ENCODE data around the gene FLT4. TPM values are rescaled to one million over a fixed set of nuclear protein-coding genes. Genes with fewer than 3 reads are reported as not detected.

FLT4 gene
- total RNA-seq, 2 donors from 2014 or later = 6.9 to 7.9 TPM

GRCh38 chr5:180620014-180620413, 29.4 kb downstream of the FLT4 start:
- Histone ChIP-seq H3K36me3 (ENCODE audit: control insufficient read depth, insufficient read depth, low read length) (no peaks in the 10 kb centered on the region), H3K9ac (ENCODE audit: extremely low read depth, low read length, poor library complexity, severe bottlenecking) (no peak overlapping the region), H3K4me3 (ENCODE audit: low read length) (no peak overlapping the region), H3K27me3 (ENCODE audit: control insufficient read depth, insufficient read depth, low read length, poor library complexity, severe bottlenecking) (peaks cover 7% of the 10 kb centered on the region), H3K27ac (ENCODE audit: low read depth, low read length) (no peak overlapping the region), H3K4me1 (ENCODE audit: control insufficient read depth, insufficient read depth, low read length) (no peaks in the 10 kb centered on the region), H3K9me3 (ENCODE audit: control insufficient read depth, low read length) (no peaks in the 10 kb centered on the region)
- no peaks in the 10 kb centered on the region for H3K36me3 Mint-ChIP-seq (ENCODE audit: low read depth)
- WGBS, 2 experiments (ENCODE audit: insufficient coverage in 1 of 2, insufficient read length in 1 of 2) = 90 to 93% methylated on average over 11 to 14 of the region's 14 CpGs
- H3K4me3 Mint-ChIP-seq = no peak overlapping the region
- no peak overlapping the region for H3K27ac Mint-ChIP-seq
- DNase-seq = no peak
- peaks cover 30% of the 10 kb centered on the region for H3K27me3 Mint-ChIP-seq (ENCODE audit: insufficient read depth)
- TF ChIP-seq, protein P1, sequence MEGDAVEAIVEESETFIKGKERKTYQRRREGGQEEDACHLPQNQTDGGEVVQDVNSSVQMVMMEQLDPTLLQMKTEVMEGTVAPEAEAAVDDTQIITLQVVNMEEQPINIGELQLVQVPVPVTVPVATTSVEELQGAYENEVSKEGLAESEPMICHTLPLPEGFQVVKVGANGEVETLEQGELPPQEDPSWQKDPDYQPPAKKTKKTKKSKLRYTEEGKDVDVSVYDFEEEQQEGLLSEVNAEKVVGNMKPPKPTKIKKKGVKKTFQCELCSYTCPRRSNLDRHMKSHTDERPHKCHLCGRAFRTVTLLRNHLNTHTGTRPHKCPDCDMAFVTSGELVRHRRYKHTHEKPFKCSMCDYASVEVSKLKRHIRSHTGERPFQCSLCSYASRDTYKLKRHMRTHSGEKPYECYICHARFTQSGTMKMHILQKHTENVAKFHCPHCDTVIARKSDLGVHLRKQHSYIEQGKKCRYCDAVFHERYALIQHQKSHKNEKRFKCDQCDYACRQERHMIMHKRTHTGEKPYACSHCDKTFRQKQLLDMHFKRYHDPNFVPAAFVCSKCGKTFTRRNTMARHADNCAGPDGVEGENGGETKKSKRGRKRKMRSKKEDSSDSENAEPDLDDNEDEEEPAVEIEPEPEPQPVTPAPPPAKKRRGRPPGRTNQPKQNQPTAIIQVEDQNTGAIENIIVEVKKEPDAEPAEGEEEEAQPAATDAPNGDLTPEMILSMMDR (conservative IDR thresholded peaks at IDR 0.05) = no peak
- H3K4me1 Mint-ChIP-seq = peaks cover 3% of the 10 kb centered on the region
- H3K9me3 Mint-ChIP-seq = no peaks in the 10 kb centered on the region

DNA sequence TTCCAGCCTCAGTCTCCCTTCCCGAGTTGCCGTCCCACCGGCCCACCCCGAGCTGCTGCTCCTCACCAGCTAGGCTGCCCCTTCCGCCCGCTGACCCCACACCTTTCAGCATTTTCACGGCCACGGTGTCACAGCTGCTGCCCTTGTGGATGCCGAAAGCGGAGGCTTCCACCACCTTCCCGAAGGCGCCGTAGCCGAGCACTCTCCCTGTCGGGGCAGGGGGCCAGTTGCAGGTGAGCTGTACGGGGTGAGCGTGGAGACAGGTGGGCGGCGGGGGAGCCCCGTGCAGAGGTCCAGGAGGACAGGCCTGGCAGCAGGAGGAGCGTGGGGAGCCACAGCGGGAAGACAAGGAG, 29.9 kb downstream of the FLT4 start:
- no peak overlapping the region for H3K27ac ChIP-seq (ENCODE audit: low read depth, low read length)
- no peak overlapping the region for H3K9ac ChIP-seq (ENCODE audit: extremely low read depth, low read length, poor library complexity, severe bottlenecking)
- no peaks in the 10 kb centered on the region for H3K9me3 ChIP-seq (ENCODE audit: control insufficient read depth, low read length)
- H3K27me3 ChIP-seq (ENCODE audit: control insufficient read depth, insufficient read depth, low read length, poor library complexity, severe bottlenecking) = peaks cover 7% of the 10 kb centered on the region
- TF ChIP-seq, protein P1 (conservative IDR thresholded peaks at IDR 0.05) = no peak
- WGBS, 2 experiments (ENCODE audit: insufficient coverage in 1 of 2, insufficient read length in 1 of 2) = 88 to 94% methylated on average over 15 to 22 of the region's 22 CpGs
- H3K4me1 Mint-ChIP-seq = peaks cover 3% of the 10 kb centered on the region
- H3K36me3 Mint-ChIP-seq (ENCODE audit: low read depth) = no peaks in the 10 kb centered on the region
- peak overlapping the region; percentile 60 for H3K4me3 Mint-ChIP-seq
- no peaks in the 10 kb centered on the region for H3K4me1 ChIP-seq (ENCODE audit: control insufficient read depth, insufficient read depth, low read length)
- H3K27ac Mint-ChIP-seq = no peak overlapping the region
- H3K9me3 Mint-ChIP-seq = no peaks in the 10 kb centered on the region
- no peak for DNase-seq
- no peak overlapping the region for H3K4me3 ChIP-seq (ENCODE audit: low read length)
- H3K36me3 ChIP-seq (ENCODE audit: control insufficient read depth, insufficient read depth, low read length) = no peaks in the 10 kb centered on the region
- peaks cover 30% of the 10 kb centered on the region for H3K27me3 Mint-ChIP-seq (ENCODE audit: insufficient read depth)

GRCh38 chr5:180618829-180619562, 30.4 kb downstream of the FLT4 start:
- no peaks in the 10 kb centered on the region for H3K4me1 ChIP-seq (ENCODE audit: control insufficient read depth, insufficient read depth, low read length)
- H3K36me3 ChIP-seq (ENCODE audit: control insufficient read depth, insufficient read depth, low read length) = no peaks in the 10 kb centered on the region
- H3K9ac ChIP-seq (ENCODE audit: extremely low read depth, low read length, poor library complexity, severe bottlenecking) = peak overlapping the region; percentile 34
- peaks cover 3% of the 10 kb centered on the region for H3K4me1 Mint-ChIP-seq
- H3K36me3 Mint-ChIP-seq (ENCODE audit: low read depth) = no peaks in the 10 kb centered on the region
- DNase-seq = peak; percentile 91
- H3K27ac Mint-ChIP-seq = no peak overlapping the region
- peak overlapping the region; percentile 79 for H3K4me3 ChIP-seq (ENCODE audit: low read length)
- no peaks in the 10 kb centered on the region for H3K9me3 ChIP-seq (ENCODE audit: control insufficient read depth, low read length)
- no peaks in the 10 kb centered on the region for H3K9me3 Mint-ChIP-seq
- H3K27me3 ChIP-seq (ENCODE audit: control insufficient read depth, insufficient read depth, low read length, poor library complexity, severe bottlenecking) = peaks cover 7% of the 10 kb centered on the region
- WGBS, 2 experiments (ENCODE audit: insufficient coverage in 1 of 2, insufficient read length in 1 of 2) = 4% methylated on average over 39 to 90 of the region's 90 CpGs
- H3K27me3 Mint-ChIP-seq (ENCODE audit: insufficient read depth) = peaks cover 30% of the 10 kb centered on the region
- TF ChIP-seq, protein P1 (conservative IDR thresholded peaks at IDR 0.05) = peak; percentile 82
- H3K4me3 Mint-ChIP-seq = peak overlapping the region; percentile 60
- H3K27ac ChIP-seq (ENCODE audit: low read depth, low read length) = no peak overlapping the region
